Parathyroid adenoma (tissue), 2 donors: ENCODE results near the gene PDZK1.

Experiments
- H2AFZ ChIP-seq: fragments of 300-600 bp; sonication (generic); one replicate; pipeline ENCODE4 v1.7.0; 2017; ENCODE audit warnings: antibody characterized with exemption, mild to moderate bottlenecking
- H3K27ac ChIP-seq: fragments of 300-600 bp; sonication (generic); one replicate; pipeline ENCODE4 v1.7.0; 2017
- H3K27me3 ChIP-seq: fragments of 300-600 bp; sonication (generic); one replicate; pipeline ENCODE4 v1.7.0; 2017; ENCODE audit warnings: low read length; ENCODE audit not compliant: control insufficient read depth, insufficient read depth
- H3K36me3 ChIP-seq: fragments of 300-600 bp; sonication (generic); one replicate; pipeline ENCODE4 v1.7.0; 2017; ENCODE audit warnings: low read length; ENCODE audit not compliant: control insufficient read depth, insufficient read depth
- H3K4me1 ChIP-seq: fragments of 300-600 bp; sonication (generic); one replicate; pipeline ENCODE4 v1.7.0; 2017; ENCODE audit warnings: control low read depth
- H3K4me2 ChIP-seq: fragments of 300-600 bp; sonication (generic); one replicate; pipeline ENCODE4 v1.7.0; 2017; ENCODE audit warnings: low read length
- H3K4me3 ChIP-seq: fragments of 300-600 bp; sonication (generic); one replicate; pipeline ENCODE4 v1.7.0; 2017; ENCODE audit warnings: low read depth, low read length
- H3K79me2 ChIP-seq: fragments of 300-600 bp; sonication (generic); one replicate; pipeline ENCODE4 v1.7.0; 2017; ENCODE audit warnings: control low read depth
- H3K9ac ChIP-seq: fragments of 300-600 bp; sonication (generic); one replicate; pipeline ENCODE4 v1.7.0; 2017; ENCODE audit warnings: mild to moderate bottlenecking
- H3K9me3 ChIP-seq: fragments of 300-600 bp; sonication (generic); one replicate; pipeline ENCODE4 v1.7.0; 2017; ENCODE audit warnings: low read length; ENCODE audit not compliant: control insufficient read depth
- TF ChIP-seq, protein P1 (sequence below): fragments of 300-600 bp; sonication (generic); IDR thresholded peaks from one replicate; pipeline ENCODE4 v1.7.0; 2017; ENCODE audit warnings: antibody characterized with exemption, mild to moderate bottlenecking
- donor health status: primary hyperparathyroidism.

The PDZK1 gene

DNA sequence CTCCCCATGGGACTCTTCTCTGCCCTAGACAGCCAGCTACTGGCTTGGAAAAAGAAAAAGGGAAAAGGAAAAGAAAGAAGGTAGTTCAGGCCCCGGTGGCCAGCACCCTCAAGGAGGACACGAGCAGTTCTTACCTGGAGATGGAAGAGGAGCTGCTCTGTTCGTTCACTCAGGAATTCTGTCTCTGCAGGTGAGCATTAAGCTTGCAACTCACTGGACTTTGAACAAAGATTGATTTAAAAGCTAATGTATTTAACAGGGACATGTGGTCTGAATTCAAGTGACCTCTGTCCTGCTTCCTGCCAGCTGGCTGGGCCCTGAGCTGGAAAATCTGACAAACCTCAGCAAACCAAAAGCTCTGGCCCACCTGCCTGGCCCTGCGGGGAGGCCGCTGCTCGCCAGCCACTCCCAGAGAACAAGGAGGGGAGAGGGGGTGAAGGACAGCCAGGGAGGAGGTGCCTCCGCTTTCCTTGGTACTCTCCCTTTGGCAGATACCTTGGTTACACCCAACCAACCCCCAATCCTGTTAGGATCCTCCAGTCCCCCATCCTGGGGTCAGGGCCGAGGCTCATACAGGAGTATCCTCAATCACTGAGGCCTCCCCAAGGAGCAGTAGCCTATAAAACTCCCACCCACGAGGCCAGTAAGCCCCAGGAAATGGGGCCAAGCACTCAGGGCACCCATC, at the start of gene PDZK1:
TSS of gene PDZK1 (minus strand) at position 186 of the 685 bp plus-strand sequence. CDS start 19,347 bp downstream, outside the sequence.
- H3K79me2 ChIP-seq = no peaks in the 10 kb centered on the region
- no peaks in the 10 kb centered on the region for H3K4me1 ChIP-seq
- no peak within 1 kb of the TSS for H2AFZ ChIP-seq
- no peaks in the 10 kb centered on the region for H3K27me3 ChIP-seq
- no peaks in the 10 kb centered on the region for H3K36me3 ChIP-seq
- H3K9me3 ChIP-seq = no peaks in the 10 kb centered on the region
- H3K27ac ChIP-seq = no peak within 1 kb of the TSS
- no peak within 1 kb of the TSS for H3K9ac ChIP-seq
- no peak within 1 kb of the TSS for H3K4me3 ChIP-seq
- TF ChIP-seq, protein P1, sequence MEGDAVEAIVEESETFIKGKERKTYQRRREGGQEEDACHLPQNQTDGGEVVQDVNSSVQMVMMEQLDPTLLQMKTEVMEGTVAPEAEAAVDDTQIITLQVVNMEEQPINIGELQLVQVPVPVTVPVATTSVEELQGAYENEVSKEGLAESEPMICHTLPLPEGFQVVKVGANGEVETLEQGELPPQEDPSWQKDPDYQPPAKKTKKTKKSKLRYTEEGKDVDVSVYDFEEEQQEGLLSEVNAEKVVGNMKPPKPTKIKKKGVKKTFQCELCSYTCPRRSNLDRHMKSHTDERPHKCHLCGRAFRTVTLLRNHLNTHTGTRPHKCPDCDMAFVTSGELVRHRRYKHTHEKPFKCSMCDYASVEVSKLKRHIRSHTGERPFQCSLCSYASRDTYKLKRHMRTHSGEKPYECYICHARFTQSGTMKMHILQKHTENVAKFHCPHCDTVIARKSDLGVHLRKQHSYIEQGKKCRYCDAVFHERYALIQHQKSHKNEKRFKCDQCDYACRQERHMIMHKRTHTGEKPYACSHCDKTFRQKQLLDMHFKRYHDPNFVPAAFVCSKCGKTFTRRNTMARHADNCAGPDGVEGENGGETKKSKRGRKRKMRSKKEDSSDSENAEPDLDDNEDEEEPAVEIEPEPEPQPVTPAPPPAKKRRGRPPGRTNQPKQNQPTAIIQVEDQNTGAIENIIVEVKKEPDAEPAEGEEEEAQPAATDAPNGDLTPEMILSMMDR = no peak
- H3K4me2 ChIP-seq = no peak within 1 kb of the TSS

DNA sequence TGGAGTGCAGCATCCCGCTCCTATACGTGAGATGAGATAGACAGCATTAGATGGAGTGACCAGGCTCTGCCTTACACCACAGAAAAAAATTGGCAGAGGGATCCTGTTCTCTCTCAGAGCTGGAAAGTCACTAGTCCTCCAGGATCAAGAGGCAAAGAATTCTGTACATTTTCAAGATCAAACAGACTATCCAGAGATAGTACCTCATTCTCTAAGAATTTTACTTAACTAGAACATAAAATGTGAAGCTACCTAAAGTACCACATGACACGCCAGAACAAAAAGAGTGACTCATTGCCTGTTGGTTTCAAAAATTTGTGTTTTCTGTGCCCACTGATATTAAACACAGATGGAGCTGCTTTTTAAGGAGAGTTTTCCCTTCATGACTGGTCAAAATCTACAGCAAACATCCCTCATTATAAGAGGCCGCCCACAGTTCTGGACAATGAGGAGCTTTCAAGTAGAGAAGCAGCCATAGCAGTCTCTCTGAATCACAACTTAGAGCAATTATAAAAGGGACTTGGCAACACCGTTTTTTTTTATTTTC, 44.4 kb upstream of the PDZK1 start:
- Histone ChIP-seq H3K9ac (no peak overlapping the region), H3K27ac (no peak overlapping the region), H3K27me3 (no peaks in the 10 kb centered on the region), H3K4me1 (no peaks in the 10 kb centered on the region), H2AFZ (no peak overlapping the region), H3K79me2 (no peaks in the 10 kb centered on the region), H3K9me3 (no peaks in the 10 kb centered on the region), H3K36me3 (no peaks in the 10 kb centered on the region), H3K4me2 (no peak overlapping the region), H3K4me3 (no peak overlapping the region)
- TF ChIP-seq, protein P1 = no peak

DNA sequence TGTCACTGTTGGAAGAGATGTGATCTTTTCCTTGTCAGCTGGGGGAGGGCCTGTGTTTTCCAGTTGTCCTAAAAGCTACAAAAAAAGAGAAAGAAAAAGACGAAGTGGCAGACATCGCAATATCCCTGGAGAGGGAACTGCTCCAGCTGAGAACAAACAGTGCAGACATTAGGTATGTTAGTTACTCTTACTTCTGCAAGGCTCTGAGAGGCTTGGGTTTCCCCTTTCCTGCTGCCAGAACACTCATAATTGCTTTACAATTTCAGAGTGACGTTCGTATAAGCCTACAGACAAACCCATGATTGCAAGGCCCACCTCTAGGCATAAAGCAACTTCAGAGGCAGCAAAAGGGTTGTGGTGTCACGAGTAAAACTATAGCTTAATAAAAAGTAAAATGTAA, 43.3 kb upstream of the PDZK1 start:
- no peak overlapping the region for H3K9ac ChIP-seq
- no peak overlapping the region for H3K4me2 ChIP-seq
- no peak overlapping the region for H2AFZ ChIP-seq
- H3K36me3 ChIP-seq = no peaks in the 10 kb centered on the region
- TF ChIP-seq, protein P1 = no peak
- no peak overlapping the region for H3K27ac ChIP-seq
- no peaks in the 10 kb centered on the region for H3K79me2 ChIP-seq
- H3K27me3 ChIP-seq = no peaks in the 10 kb centered on the region
- H3K9me3 ChIP-seq = no peaks in the 10 kb centered on the region
- no peaks in the 10 kb centered on the region for H3K4me1 ChIP-seq
- H3K4me3 ChIP-seq = no peak overlapping the region

DNA sequence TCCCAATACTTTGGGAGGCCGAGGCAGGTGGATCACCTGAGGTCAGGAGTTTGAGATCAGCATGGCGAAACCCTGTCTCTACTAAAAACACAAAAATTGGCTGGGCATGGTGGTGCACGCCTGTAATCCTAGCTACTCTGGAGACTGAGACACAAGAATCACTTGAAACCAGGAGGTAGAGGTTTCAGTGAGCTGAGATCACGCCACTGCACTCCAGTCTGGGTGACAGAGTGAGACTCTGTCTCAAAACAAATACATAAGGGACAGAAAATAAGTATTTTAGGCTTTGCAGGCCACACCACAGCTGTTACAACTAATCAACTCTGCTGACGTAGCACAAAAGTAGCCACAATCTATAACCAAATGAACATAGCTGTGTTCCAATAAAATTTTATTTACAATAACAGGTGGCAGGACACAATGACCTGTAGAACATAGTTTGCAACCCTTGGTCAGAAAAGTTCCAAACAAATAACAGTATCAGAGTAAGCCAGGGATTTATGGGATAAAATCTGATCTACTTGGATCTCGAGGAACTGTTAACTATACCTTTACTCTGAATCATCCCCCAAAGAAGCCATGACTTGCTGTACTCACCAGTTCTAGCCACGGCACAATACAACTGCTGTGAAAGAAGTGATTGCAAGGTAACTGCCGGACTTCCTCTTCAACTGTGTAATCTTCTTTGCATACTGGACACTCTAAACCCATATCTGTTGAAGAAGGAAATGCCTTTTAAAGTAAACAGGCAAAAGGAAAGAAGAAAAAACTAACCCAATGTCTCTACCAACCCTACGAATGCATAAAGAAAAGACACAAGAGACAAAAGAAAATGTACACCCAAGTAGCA, 40.5 kb upstream of the PDZK1 start:
- Histone ChIP-seq H3K27me3 (no peaks in the 10 kb centered on the region), H3K4me3 (no peak overlapping the region), H3K4me1 (no peaks in the 10 kb centered on the region), H3K4me2 (no peak overlapping the region), H3K27ac (no peak overlapping the region), H3K36me3 (no peaks in the 10 kb centered on the region), H2AFZ (no peak overlapping the region), H3K9ac (no peak overlapping the region), H3K9me3 (no peaks in the 10 kb centered on the region), H3K79me2 (no peaks in the 10 kb centered on the region)
- TF ChIP-seq, protein P1 = no peak
